SK-N-SH treated with all-trans-retinoic acid at 6 μM for 48 hours (cell line): ENCODE measurements around the gene TAF7L.

ENCODE experiments used
- GLIS3 ChIP-seq: fragments of 250-450 bp; sonication (Bioruptor Pico); IDR thresholded peaks from 2 replicates; pipeline ENCODE4 v1.5.0; 2020; ENCODE audit warnings: mild to moderate bottlenecking, moderate library complexity
- POU6F1 ChIP-seq: fragments of 250-450 bp; sonication (Bioruptor Pico); IDR thresholded peaks from 2 replicates; pipeline ENCODE4 v1.8.0; 2021; ENCODE audit warnings: low read depth, mild to moderate bottlenecking, moderate library complexity, borderline replicate concordance
- TOX ChIP-seq: fragments of 250-450 bp; sonication (Bioruptor Pico); IDR thresholded peaks from 2 replicates; pipeline ENCODE4 v1.8.0; 2021; ENCODE audit warnings: mild to moderate bottlenecking, moderate library complexity, borderline replicate concordance
- ZC3H10 ChIP-seq: fragments of 250-450 bp; sonication (Bioruptor Pico); IDR thresholded peaks from 2 replicates; pipeline ENCODE4 v1.5.1; 2021; ENCODE audit warnings: mild to moderate bottlenecking, moderate library complexity
- ZFP3 ChIP-seq: fragments of 250-450 bp; sonication (Bioruptor Pico); IDR thresholded peaks from 2 replicates; pipeline ENCODE4 v1.5.0; 2020; ENCODE audit warnings: mild to moderate bottlenecking, moderate library complexity
- ZFP30 ChIP-seq: fragments of 450-650 bp; formaldehyde crosslinking; IDR thresholded peaks from 2 replicates; pipeline ENCODE4 v1.5.0; 2022; ENCODE audit warnings: mild to moderate bottlenecking, moderate library complexity
- ZNF8 ChIP-seq: fragments of 450-650 bp; formaldehyde crosslinking; IDR thresholded peaks from 2 replicates; pipeline ENCODE4 v1.5.0; 2020; ENCODE audit warnings: mild to moderate bottlenecking, moderate library complexity

GRCh38 chrX:101252634-101253033, 38.5 kb downstream of the TAF7L start:
- TF ChIP-seq TOX (CRISPR knock-in tag) (no peak), ZNF8 (CRISPR knock-in tag) (no peak), POU6F1 (no peak), GLIS3 (CRISPR knock-in tag) (no peak), ZC3H10 (CRISPR knock-in tag) (no peak), ZFP30 (no peak), ZFP3 (no peak)
